SU-DHL-6 (cell line): ENCODE results near the gene SHCBP1L.

ENCODE experiments used
- H2AFZ ChIP-seq: fragments of 200-600 bp; sonication (generic); 2 replicates; pipeline ENCODE4 v1.6.1; 2014; ENCODE audit warnings: low read depth, mild to moderate bottlenecking, moderate library complexity, mixed read lengths, antibody characterized with exemption, low read length; ENCODE audit not compliant: severe bottlenecking
- H3F3A ChIP-seq: fragments of 200-600 bp; shearing (Covaris generic); 2 replicates; pipeline ENCODE4 v1.6.0; 2016; ENCODE audit warnings: antibody characterized with exemption, mild to moderate bottlenecking; ENCODE audit not compliant: insufficient read depth
- H3K27ac ChIP-seq: fragments of 200-600 bp; sonication (generic); 2 replicates; pipeline ENCODE4 v1.5.1; 2016; ENCODE audit warnings: low read depth, mild to moderate bottlenecking, low read length, moderate library complexity, mixed read lengths
- H3K27me3 ChIP-seq: fragments of 200-600 bp; sonication (generic), shearing (Covaris generic); 2 replicates; pipeline ENCODE4 v1.6.0; 2014; ENCODE audit warnings: mild to moderate bottlenecking, low read length
- H3K36me3 ChIP-seq: fragments of 200-600 bp; sonication (generic); 2 replicates; pipeline ENCODE4 v1.6.1; 2014; ENCODE audit warnings: mild to moderate bottlenecking, low read length, mixed read lengths
- H3K4me2 ChIP-seq: fragments of 300-600, 200-600 bp; shearing (Covaris generic), sonication (generic); 2 replicates; pipeline ENCODE4 v1.6.0; 2014; ENCODE audit warnings: low read length, low read depth, mild to moderate bottlenecking; ENCODE audit not compliant: poor library complexity, severe bottlenecking
- H3K4me3 ChIP-seq: fragments of 200-600 bp; sonication (generic); 2 replicates; pipeline ENCODE4 v1.5.1; 2014; ENCODE audit warnings: antibody characterized with exemption, low read length, mild to moderate bottlenecking, mixed read lengths; ENCODE audit not compliant: insufficient read depth, poor library complexity, severe bottlenecking
- H3K79me2 ChIP-seq: fragments of 200-600 bp; sonication (generic); 2 replicates; pipeline ENCODE4 v1.6.1; 2014; ENCODE audit warnings: mild to moderate bottlenecking, low read length, moderate library complexity; ENCODE audit not compliant: insufficient read depth
- H3K9ac ChIP-seq: fragments of 200-600 bp; sonication (generic); 2 replicates; pipeline ENCODE4 v1.7.0; 2014; ENCODE audit warnings: mild to moderate bottlenecking, low read length
- H3K9me2 ChIP-seq: fragments of 200-600 bp; sonication (generic); replicated peaks from 2 replicates; pipeline ENCODE4 v1.6.1; 2014; ENCODE audit warnings: low read length; ENCODE audit not compliant: insufficient read depth
- H3K9me3 ChIP-seq: fragments of 200-600 bp; sonication (generic); 2 replicates; pipeline ENCODE4 v1.6.1; 2014; ENCODE audit warnings: low read length, mixed read lengths; ENCODE audit not compliant: insufficient read depth
- H4K20me1 ChIP-seq: fragments of 200-600 bp; sonication (generic); 2 replicates; pipeline ENCODE4 v1.6.1; 2014; ENCODE audit warnings: low read depth, mild to moderate bottlenecking, antibody characterized with exemption, low read length, moderate library complexity, mixed read lengths
- CTCF ChIP-seq: fragments of 200-600 bp; sonication (generic); IDR thresholded peaks from one replicate; pipeline ENCODE4 v1.5.1; 2017; ENCODE audit warnings: antibody characterized with exemption, mild to moderate bottlenecking, low read length, moderate library complexity; ENCODE audit not compliant: insufficient read depth, poor library complexity, severe bottlenecking
- EZH2phosphoT487 ChIP-seq: fragments of 200-600 bp; sonication (generic), shearing (Covaris generic); conservative IDR thresholded peaks from 2 replicates; pipeline ENCODE4 v1.6.1; 2018; ENCODE audit warnings: mild to moderate bottlenecking, antibody characterized with exemption, low read length, moderate library complexity, mixed read lengths

SHCBP1L gene

GRCh38 chr1:182884872-182885271, 68.1 kb downstream of the SHCBP1L start:
- peaks cover 66% of the 10 kb centered on the region for H3K36me3 ChIP-seq
- peaks cover 19% of the 10 kb centered on the region; the same call in 1 of the 2 replicates for H4K20me1 ChIP-seq
- no peak for TF ChIP-seq CTCF
- TF ChIP-seq EZH2phosphoT487 = no peak
- no peaks in the 10 kb centered on the region for H3K9me3 ChIP-seq
- H3K4me3 ChIP-seq = no peak overlapping the region
- H3K9me2 ChIP-seq = no peaks in the 10 kb centered on the region
- peaks cover 89% of the 10 kb centered on the region for H3F3A ChIP-seq
- H3K27me3 ChIP-seq = no peaks in the 10 kb centered on the region
- no peak overlapping the region for H3K9ac ChIP-seq
- H2AFZ ChIP-seq = no peak overlapping the region
- H3K79me2 ChIP-seq = 0 out of 2 replicates have a peak, but pooled peaks cover 9% of the 10 kb centered on the region
- H3K27ac ChIP-seq = no peak overlapping the region
- no peak overlapping the region for H3K4me2 ChIP-seq

- TF ChIP-seq CTCF (no peak), EZH2phosphoT487 (no peak)
- peaks cover 95% of the 10 kb centered on the region for H3K36me3 ChIP-seq
- H3K27ac ChIP-seq = no peak overlapping the region
- H3K4me3 ChIP-seq = no peak overlapping the region
- H2AFZ ChIP-seq = no peak overlapping the region
- H3K27me3 ChIP-seq = no peaks in the 10 kb centered on the region
- H3K9ac ChIP-seq = no peak overlapping the region
- peaks cover 11% of the 10 kb centered on the region; the same call in 1 of the 2 replicates for H4K20me1 ChIP-seq
- H3K9me2 ChIP-seq = no peaks in the 10 kb centered on the region
- H3K4me2 ChIP-seq = no peak overlapping the region
- H3K9me3 ChIP-seq = no peaks in the 10 kb centered on the region
- H3K79me2 ChIP-seq = peaks cover 7% of the 10 kb centered on the region
- peaks cover 75% of the 10 kb centered on the region for H3F3A ChIP-seq
These were observed 75.1 kb downstream of the SHCBP1L start for GRCh38 chr1:182877842-182878241.

- H3K79me2 ChIP-seq = peaks cover 7% of the 10 kb centered on the region
- H3K4me3 ChIP-seq = no peak overlapping the region
- no peaks in the 10 kb centered on the region for H3K9me2 ChIP-seq
- H4K20me1 ChIP-seq = peaks cover 11% of the 10 kb centered on the region; the same call in 1 of the 2 replicates
- no peaks in the 10 kb centered on the region for H3K9me3 ChIP-seq
- no peak for TF ChIP-seq EZH2phosphoT487
- no peak for TF ChIP-seq CTCF
- no peak overlapping the region for H3K27ac ChIP-seq
- peaks cover 79% of the 10 kb centered on the region for H3F3A ChIP-seq
- H3K4me2 ChIP-seq = no peak overlapping the region
- H2AFZ ChIP-seq = no peak overlapping the region
- H3K27me3 ChIP-seq = no peaks in the 10 kb centered on the region
- H3K9ac ChIP-seq = no peak overlapping the region
- H3K36me3 ChIP-seq = peaks cover 98% of the 10 kb centered on the region
These were observed 75.6 kb downstream of the SHCBP1L start for GRCh38 chr1:182877331-182877730.
